Measurements from ENCODE around the gene LSR.

- TF ChIP-seq CTCF (IDR thresholded peaks at IDR 0.05) (no peak), POLR2AphosphoS5 (IDR thresholded peaks at IDR 0.05) (no peak), POLR2A (IDR thresholded peaks at IDR 0.05; ENCODE audit: low read depth) (no peak), EP300 (IDR thresholded peaks at IDR 0.05) (no peak)
Measured at GRCh38 chr19:35222373-35223015, 26.3 kb upstream of the LSR start.

Data from esophagus muscularis mucosa (tissue), 4 donors.